Measurements from ENCODE around the gene UGT2A2. TPM values are rescaled to one million over a fixed set of nuclear protein-coding genes. Genes with fewer than 3 reads are reported as not detected.

UGT2A2 gene
- total and polyA plus RNA-seq, 7 donors: not detected

GRCh38 chr4:69549651-69550050 lies 89.8 kb downstream of the UGT2A2 start:
- Histone ChIP-seq H3K27ac (no peak overlapping the region), H3K4me3 (no peak overlapping the region), H3K9me3 (no peaks in the 10 kb centered on the region), H3K4me1 (no peaks in the 10 kb centered on the region), H3K27me3 (ENCODE audit: insufficient read depth in 3 of 3, low read length in 2 of 3) (no peaks in the 10 kb centered on the region), H3K36me3 (ENCODE audit: insufficient read depth in 1 of 2, low read depth in 1 of 2) (no peaks in the 10 kb centered on the region)
- ATAC-seq (no peak), DNase-seq (no peak)
- intact Hi-C loops (cut with DNase I): no loop called here
- TF ChIP-seq CTCF (IDR thresholded peaks at IDR 0.05): no peak
- 68 to 79% (median 73%) methylated on average over 2 of the region's 2 CpGs for WGBS, 3 donors

- no peak for TF ChIP-seq CTCF (IDR thresholded peaks at IDR 0.05)
- no peaks in the 10 kb centered on the region for H3K27me3 ChIP-seq (ENCODE audit: insufficient read depth in 3 of 3, low read length in 2 of 3)
- intact Hi-C loops (cut with DNase I): no loop called here
- H3K27ac ChIP-seq: no peak overlapping the region
- no peaks in the 10 kb centered on the region for H3K36me3 ChIP-seq (ENCODE audit: insufficient read depth in 1 of 2, low read depth in 1 of 2)
- no peaks in the 10 kb centered on the region for H3K9me3 ChIP-seq
- ATAC-seq: no peak
- H3K4me3 ChIP-seq: no peak overlapping the region
- DNase-seq: no peak
- 47 to 55% (median 51%) methylated on average over 6 of the region's 6 CpGs for WGBS, 3 donors
- H3K4me1 ChIP-seq: no peaks in the 10 kb centered on the region
Measured at GRCh38 chr4:69546134-69546765, 93.2 kb downstream of the UGT2A2 start.

Other genes starting within 250 kb of the UGT2A2 start
- not detected for gene UGT2B4, start 143.7 kb downstream of the UGT2A2 start, total RNA-seq
- not detected for gene UGT2B4, start 143.7 kb downstream of the UGT2A2 start, polyA plus RNA-seq
- gene UGT2A1, start 13.6 kb upstream of the UGT2A2 start, total RNA-seq: not detected
- not detected for gene UGT2A1, start 13.6 kb upstream of the UGT2A2 start, polyA plus RNA-seq
- under 1 TPM; 0.24 to 0.74 (median 0.39) TPM for gene SULT1B1, start 121.0 kb upstream of the UGT2A2 start, total RNA-seq
- under 1 TPM; 0.03 to 0.14 (median 0.10) TPM for gene SULT1B1, start 121.0 kb upstream of the UGT2A2 start, polyA plus RNA-seq
- gene SULT1E1, start 220.5 kb upstream of the UGT2A2 start, total RNA-seq: not detected
- gene SULT1E1, start 220.5 kb upstream of the UGT2A2 start, polyA plus RNA-seq: under 1 TPM in 1 of 3 donors, not detected in 2; 0.05 TPM

All from psoas muscle (tissue), 8 donors.